CD14-positive monocyte (primary cell): ENCODE results near the gene RNF31. TPM values are rescaled to one million over a fixed set of nuclear protein-coding genes. Genes with fewer than 3 reads are reported as not detected.

Source experiments
- DNase-seq, 3 donors: peaks; one replicate each; pipeline ENCODE4 v3.0.0-alpha.2; 2011 to 2022
- H2AFZ ChIP-seq: 2 replicates; pipeline ENCODE4 v1.6.0; 2012; ENCODE audit warnings: mild to moderate bottlenecking, low read depth, low read length, inconsistent platforms; ENCODE audit not compliant: insufficient read depth, poor library complexity, severe bottlenecking
- H3K27ac ChIP-seq, 2 donors: 1 replicate in 1 of 2; 2 replicates in 1 of 2; pipeline ENCODE4 v1.5.1; 2012 to 2013; ENCODE audit warnings: low read length in 2 of 2, control low read depth in 1 of 2, inconsistent platforms in 1 of 2, low read depth in 1 of 2, mild to moderate bottlenecking in 1 of 2
- H3K27me3 ChIP-seq, 2 donors: one replicate each; pipeline versions ENCODE4 v1.6.0 to v1.6.1; 2011 to 2013; ENCODE audit warnings: low read length in 2 of 2; ENCODE audit not compliant: control insufficient read depth in 2 of 2, insufficient read depth in 2 of 2
- H3K36me3 ChIP-seq, 2 donors: replicated peaks in 1 of 2; 1 replicate in 1 of 2; 2 replicates in 1 of 2; pipeline versions ENCODE4 v1.5.1 to v1.6.1; 2012 to 2013; ENCODE audit warnings: low read length in 2 of 2, control low read depth in 1 of 2, inconsistent platforms in 1 of 2, mild to moderate bottlenecking in 1 of 2; ENCODE audit not compliant: insufficient read depth in 2 of 2, control insufficient read depth in 1 of 2
- H3K4me1 ChIP-seq, 2 donors: 1 replicate in 1 of 2; 2 replicates in 1 of 2; pipeline versions ENCODE4 v1.5.1 to v1.6.1; 2012 to 2013; ENCODE audit warnings: low read length in 2 of 2, control low read depth in 1 of 2, inconsistent platforms in 1 of 2, mild to moderate bottlenecking in 1 of 2, moderate library complexity in 1 of 2; ENCODE audit not compliant: insufficient read depth in 2 of 2, control insufficient read depth in 1 of 2
- H3K4me2 ChIP-seq: replicated peaks from 2 replicates; pipeline ENCODE3; 2012; ENCODE audit warnings: low read length, moderate library complexity, mild to moderate bottlenecking; ENCODE audit not compliant: poor library complexity, severe bottlenecking; ENCODE audit errors: extremely low read depth
- H3K4me3 ChIP-seq, 3 experiments: fragments of 200-600 bp in 1 of 3; sonication (generic) in 1 of 3; replicated peaks in 1 of 3; 1 replicate in 2 of 3; 2 replicates in 1 of 3; pipeline ENCODE4 v1.5.1; 2011 to 2013; ENCODE audit warnings: low read length in 3 of 3, mild to moderate bottlenecking in 3 of 3, control low read depth in 2 of 3, low read depth in 2 of 3, inconsistent platforms in 1 of 3, moderate library complexity in 1 of 3
- H3K79me2 ChIP-seq: 2 replicates; pipeline ENCODE4 v1.6.0; 2012; ENCODE audit warnings: mild to moderate bottlenecking, control low read depth, inconsistent platforms, low read length, moderate library complexity; ENCODE audit not compliant: insufficient read depth
- H3K9ac ChIP-seq: 2 replicates; pipeline ENCODE4 v1.6.0; 2017; ENCODE audit warnings: low read length, mild to moderate bottlenecking; ENCODE audit not compliant: insufficient read depth, poor library complexity, severe bottlenecking
- H3K9me3 ChIP-seq, 2 donors: replicated peaks in 1 of 2; 1 replicate in 1 of 2; 2 replicates in 1 of 2; pipeline versions ENCODE4 v1.5.1 to v1.6.1; 2012 to 2013; ENCODE audit warnings: low read length in 2 of 2, control low read depth in 1 of 2; ENCODE audit not compliant: control insufficient read depth in 1 of 2, insufficient read depth in 1 of 2
- H4K20me1 ChIP-seq: 2 replicates; pipeline ENCODE4 v1.6.0; 2012; ENCODE audit warnings: mild to moderate bottlenecking, low read length, control low read depth, moderate library complexity; ENCODE audit not compliant: insufficient read depth
- H3K27ac Mint-ChIP-seq, 7 donors: one replicate each; pipeline ENCODE4 v1.8.0; 2020; ENCODE audit warnings: mild to moderate bottlenecking in 7 of 7, mixed read lengths in 7 of 7, moderate library complexity in 6 of 7, inconsistent platforms in 2 of 7
- H3K27me3 Mint-ChIP-seq, 3 donors: one replicate each; pipeline ENCODE4 v1.8.0; 2021 to 2022; ENCODE audit warnings: low read depth in 3 of 3, mild to moderate bottlenecking in 3 of 3, mixed read lengths in 3 of 3, moderate library complexity in 3 of 3, inconsistent platforms in 1 of 3
- H3K36me3 Mint-ChIP-seq, 2 donors: one replicate each; pipeline ENCODE4 v1.8.0; 2020; ENCODE audit warnings: mixed read lengths in 2 of 2, inconsistent platforms in 1 of 2, mild to moderate bottlenecking in 1 of 2
- H3K4me1 Mint-ChIP-seq: one replicate; pipeline ENCODE4 v1.8.0; 2020; ENCODE audit warnings: mild to moderate bottlenecking, mixed read lengths
- H3K4me3 Mint-ChIP-seq, 2 donors: one replicate each; pipeline ENCODE4 v1.8.0; 2020; ENCODE audit warnings: mild to moderate bottlenecking in 2 of 2, mixed read lengths in 2 of 2, moderate library complexity in 1 of 2
- H3K9me3 Mint-ChIP-seq, 7 donors: one replicate each; pipeline ENCODE4 v1.8.0; 2020 to 2022; ENCODE audit warnings: mixed read lengths in 7 of 7, mild to moderate bottlenecking in 6 of 7, moderate library complexity in 6 of 7, inconsistent platforms in 2 of 7
- CTCF ChIP-seq: fragments of 200-600 bp; IDR thresholded peaks from one replicate; pipeline ENCODE4 v1.8.0; 2022; ENCODE audit warnings: antibody characterized with exemption, mild to moderate bottlenecking
- WGBS: methylation state at CpG from one replicate; pipeline ENCODE4 v1.1.5; 2013; ENCODE audit warnings: missing lambda C conversion rate; ENCODE audit not compliant: insufficient coverage; 5-methylcytosine and 5-hydroxymethylcytosine counted together
- intact Hi-C, 2 donors: fragments of 100-400 bp; cut with micrococcal nuclease; formaldehyde crosslinking; loops; one replicate each; pipeline versions ENCODE4 v1.15.0 to v1.15.1; 2023
- polyA plus RNA-seq, 3 donors: library from polyadenylated mRNA; depleted of rRNA in 1 of 3; unstranded in 2 of 3; stranded (reverse) in 1 of 3; fragments of 300-500 nt in 2 of 3; fragments of >200 nt in 1 of 3; fragmentation: Illumina TruSeq in 2 of 3; gene quantifications; 1 replicate in 2 of 3; 2 replicates in 1 of 3; pipeline ENCODE4 v1.2.3, GENCODE V29; 2012 to 2021

The RNF31 gene
- polyA plus RNA-seq, 3 donors, result 30.7 to 63.2 (median 36.8) TPM

- intact Hi-C loops, result loop anchor here in 1 of 2 donors (10.0 kb wide), 2 partner anchors 181 to 1189 kb away; partner anchors contain the start of genes DHRS1, NOP9 and PRMT5
- Histone ChIP-seq H3K9me3 (no peaks in the 10 kb centered on the region), H3K4me2 (peak overlapping the region; percentile 94), H3K9ac (peak overlapping the region; percentile 93), H3K27me3 (no peaks in the 10 kb centered on the region), H2AFZ (peak overlapping the region; percentile 86), H4K20me1 (no peaks in the 10 kb centered on the region), H3K79me2 (peaks cover 24% of the 10 kb centered on the region), H3K4me1 (peaks cover 24 to 34% of the 10 kb centered on the region in 2 donors), H3K36me3 (peaks cover 17 to 23% of the 10 kb centered on the region in 2 donors), H3K27ac (peak overlapping the region; percentile 99 to 100), H3K4me3 (peak overlapping the region; percentile 55 to 90 (median 87))
- no peak for TF ChIP-seq CTCF
- DNase-seq, result no peak
- WGBS, result 9% methylated on average over 12 of the region's 15 CpGs
- Mint-ChIP-seq H3K9me3 (peaks cover 0 to 2% (median 0%) of the 10 kb centered on the region in 7 donors), H3K36me3 (peaks cover 18 to 25% of the 10 kb centered on the region in 2 donors), H3K27me3 (peaks cover 0 to 3% (median 2%) of the 10 kb centered on the region in 3 donors), H3K27ac (peak overlapping the region; percentile 98 to 99 (median 99)), H3K4me3 (peak overlapping the region; percentile 89 to 95), H3K4me1 (peaks cover 25% of the 10 kb centered on the region)
Observed at GRCh38 chr14:24113379-24113800, 33.9 kb upstream of the RNF31 start.

- H4K20me1 ChIP-seq, result no peaks in the 10 kb centered on the region
- Mint-ChIP-seq H3K4me1 (peaks cover 19% of the 10 kb centered on the region), H3K4me3 (peak overlapping the region; percentile 89 to 95), H3K36me3 (peaks cover 23 to 31% of the 10 kb centered on the region in 2 donors), H3K27ac (peak overlapping the region; percentile 98 to 99 (median 99)), H3K27me3 (peaks cover 0 to 3% (median 2%) of the 10 kb centered on the region in 3 donors), H3K9me3 (peaks cover 0 to 2% (median 0%) of the 10 kb centered on the region in 7 donors)
- H3K27ac ChIP-seq, result peak overlapping the region; percentile 99 to 100
- peak overlapping the region; percentile 86 for H2AFZ ChIP-seq
- TF ChIP-seq CTCF, result no peak
- no peaks in the 10 kb centered on the region for H3K27me3 ChIP-seq
- H3K36me3 ChIP-seq, result peaks cover 23 to 29% of the 10 kb centered on the region in 2 donors
- intact Hi-C loops, result loop anchor here in 1 of 2 donors (1.0 to 10.0 kb wide), 3 partner anchors 33 to 1189 kb away; partner anchors contain the start of genes DHRS1, NOP9, PRMT5 and RNF31
- peak overlapping the region; percentile 55 to 90 (median 87) for H3K4me3 ChIP-seq
- peaks cover 21 to 28% of the 10 kb centered on the region in 2 donors for H3K4me1 ChIP-seq
- H3K79me2 ChIP-seq, result peaks cover 24% of the 10 kb centered on the region
- no peaks in the 10 kb centered on the region for H3K9me3 ChIP-seq
- DNase-seq, result peak; percentile 88 to 94 (median 91)
- peak overlapping the region; percentile 93 for H3K9ac ChIP-seq
- H3K4me2 ChIP-seq, result peak overlapping the region; percentile 94
- under 1% methylated on average over 37 of the region's 42 CpGs for WGBS
Observed at GRCh38 chr14:24113801-24114531, 33.3 kb upstream of the RNF31 start.
